ENCODE results near the gene PSTK.

GRCh38 chr10:122988501-122988900 is 8.3 kb downstream of the PSTK start:
- no peak for TF ChIP-seq POLR2A (IDR thresholded peaks at IDR 0.05)
- no peak for TF ChIP-seq CTCF (IDR thresholded peaks at IDR 0.05)
- no peak for TF ChIP-seq POLR2AphosphoS5 (IDR thresholded peaks at IDR 0.05)
